WTC11 (cell line): ENCODE data around the gene STXBP5. TPM values are rescaled to one million over a fixed set of nuclear protein-coding genes. Genes with fewer than 3 reads are reported as not detected.

Source experiments
- AFF4 ChIP-seq: sonication (generic); formaldehyde crosslinking; IDR thresholded peaks from 2 replicates; pipeline ENCODE4 v1.8.1; 2023; ENCODE audit warnings: mild to moderate bottlenecking, missing genetic modification reagents, borderline replicate concordance
- ARID4B ChIP-seq: sonication (generic); formaldehyde crosslinking; IDR thresholded peaks from 2 replicates; pipeline ENCODE4 v1.8.0; 2023; ENCODE audit warnings: missing genetic modification reagents, mild to moderate bottlenecking, borderline replicate concordance
- FOXK1 ChIP-seq: sonication (generic); formaldehyde crosslinking; IDR thresholded peaks from 2 replicates; pipeline ENCODE4 v1.8.0; 2022; ENCODE audit warnings: mild to moderate bottlenecking, moderate library complexity, missing genetic modification reagents
- FOXP1 ChIP-seq: sonication (generic); formaldehyde crosslinking; IDR thresholded peaks from 2 replicates; pipeline ENCODE4 v1.8.0; 2022; ENCODE audit warnings: missing genetic modification reagents, mild to moderate bottlenecking, moderate library complexity, borderline replicate concordance
- FOXP4 ChIP-seq: sonication (generic); formaldehyde crosslinking; IDR thresholded peaks from 2 replicates; pipeline ENCODE4 v1.8.0; 2022; ENCODE audit warnings: mild to moderate bottlenecking, missing genetic modification reagents
- HMGXB4 ChIP-seq: sonication (generic); formaldehyde crosslinking; IDR thresholded peaks from 2 replicates; pipeline ENCODE4 v1.8.1; 2023; ENCODE audit warnings: mild to moderate bottlenecking, moderate library complexity, missing genetic modification reagents
- PRDM15 ChIP-seq: sonication (generic); formaldehyde crosslinking; IDR thresholded peaks from 2 replicates; pipeline ENCODE4 v1.8.0; 2022; ENCODE audit warnings: missing genetic modification reagents
- RELA ChIP-seq: sonication (generic); formaldehyde crosslinking; IDR thresholded peaks from 2 replicates; pipeline ENCODE4 v1.8.1; 2022; ENCODE audit warnings: missing genetic modification reagents, mild to moderate bottlenecking, borderline replicate concordance
- USF2 ChIP-seq: sonication (generic); formaldehyde crosslinking; IDR thresholded peaks from 2 replicates; pipeline ENCODE4 v1.8.1; 2023; ENCODE audit warnings: mild to moderate bottlenecking, missing genetic modification reagents, moderate library complexity
- ZMAT4 ChIP-seq: fragments of 250-450 bp; sonication (Bioruptor Pico); IDR thresholded peaks from 2 replicates; pipeline ENCODE4 v1.9.0; 2021; ENCODE audit warnings: mild to moderate bottlenecking
- ZNF512 ChIP-seq: sonication (generic); formaldehyde crosslinking; IDR thresholded peaks from 2 replicates; pipeline ENCODE4 v1.8.1; 2022; ENCODE audit warnings: missing genetic modification reagents, borderline replicate concordance
- ZNF532 ChIP-seq: fragments of 250-450 bp; sonication (Bioruptor Pico); IDR thresholded peaks from 2 replicates; pipeline ENCODE4 v1.9.0; 2021; ENCODE audit warnings: mild to moderate bottlenecking, borderline replicate concordance
- total RNA-seq: library from RNA; stranded (reverse); gene quantifications from 3 replicates; pipeline ENCODE4 v1.2.3, GENCODE V29; 2021

Gene STXBP5
- total RNA-seq, 1 experiment from 2014 or later, result 13.2 TPM

GRCh38 chr6:147438758-147439528 is 234.7 kb downstream of the STXBP5 start (continued):
- no peak for TF ChIP-seq USF2 (CRISPR knock-in tag)
- no peak for TF ChIP-seq HMGXB4 (CRISPR knock-in tag)
- TF ChIP-seq ZMAT4 (CRISPR knock-in tag), result peak; percentile 99
- no peak for TF ChIP-seq ZNF512
- TF ChIP-seq FOXP1 (CRISPR knock-in tag), result no peak
- TF ChIP-seq ZNF532, result no peak
- no peak for TF ChIP-seq AFF4
- peak; percentile 29; the same call in 1 of the 2 replicates for TF ChIP-seq FOXK1 (CRISPR knock-in tag)
- no peak for TF ChIP-seq ARID4B (CRISPR knock-in tag)
- no peak; the same call in 1 of the 2 replicates for TF ChIP-seq FOXP4 (CRISPR knock-in tag)
- TF ChIP-seq PRDM15 (CRISPR knock-in tag), result peak; percentile 82
- no peak for TF ChIP-seq RELA
